K562 (cell line): ENCODE measurements around the gene WWC2. TPM values are rescaled to one million over a fixed set of nuclear protein-coding genes. Genes with fewer than 3 reads are reported as not detected.

Source experiments
- ATAC-seq: fragments of 200-7000 bp; cut with Tn5 transposase; 3 replicates; pipeline ENCODE4 v1.9.1; 2020; ENCODE audit warnings: moderate library complexity
- BruUV-seq: library from RNA; stranded (reverse); fragments of 400-500 nt; replicated peaks from 2 replicates; lab custom pipeline; 2021; lab: Mats Ljungman, UMichigan
- CTCF ChIA-PET: fragments of 300-600 bp; formaldehyde crosslinking; extraction: SDS; loops from one replicate; lab custom pipeline; 2021; ENCODE audit warnings: low intra/inter-chr PET ratio; lab: Yijun Ruan, JAX
- POLR2A ChIA-PET: fragments of 300-600, 350-650 bp; sonication (Branson Sonifier 250); formaldehyde crosslinking; extraction: SDS; loops from one replicate; lab custom pipeline; 2021; ENCODE audit warnings: antibody characterized with exemption, inconsistent platforms; lab: Yijun Ruan, JAX
- DNase-seq, 4 experiments: peaks; one replicate each; pipeline versions ENCODE4 v3.0.0 to v3.0.0-alpha.2; 2011 to 2018; ENCODE audit warnings: low spot score in 3 of 4, mixed read lengths in 3 of 4; ENCODE audit errors: extremely low read depth in 1 of 4
- FAIRE-seq: peaks from 2 replicates; lab custom pipeline; 2011; peaks lifted over from hg19 to GRCh38; lab: Jason Lieb, UNC
- H2AFZ ChIP-seq: 2 replicates; pipeline ENCODE4 v1.6.0; 2011; ENCODE audit warnings: low read depth, low read length, control low read depth, inconsistent platforms
- H3K27ac ChIP-seq: fragments of 200-600 bp; 3 replicates; pipeline ENCODE4 v1.8.0; 2011; ENCODE audit warnings: low read depth, mild to moderate bottlenecking, control low read depth, inconsistent platforms, low read length, moderate library complexity, mixed read lengths; ENCODE audit errors: extremely low read depth
- H3K27me3 ChIP-seq, 2 experiments: fragments of 300-600 bp in 1 of 2; 2 replicates in 1 of 2; 3 replicates in 1 of 2; pipeline versions ENCODE4 v1.6.0 to v1.8.0; 2011; ENCODE audit warnings: inconsistent platforms in 2 of 2, low read length in 2 of 2, mild to moderate bottlenecking in 1 of 2, mixed read lengths in 1 of 2, moderate library complexity in 1 of 2; ENCODE audit not compliant: control insufficient read depth in 2 of 2, insufficient read depth in 2 of 2
- H3K36me3 ChIP-seq: fragments of 300-600 bp; 3 replicates; pipeline ENCODE4 v1.8.0; 2011; ENCODE audit warnings: mild to moderate bottlenecking, low read length, inconsistent platforms; ENCODE audit not compliant: control insufficient read depth, insufficient read depth
- H3K4me1 ChIP-seq, 2 experiments: fragments of 200-600 bp in 1 of 2; replicated peaks in 1 of 2; 2 replicates in 1 of 2; 3 replicates in 1 of 2; pipeline versions ENCODE4 v1.5.1 to v1.8.0; 2011; ENCODE audit warnings: inconsistent platforms in 2 of 2, low read length in 2 of 2, mild to moderate bottlenecking in 1 of 2, mixed read lengths in 1 of 2, moderate library complexity in 1 of 2; ENCODE audit not compliant: control insufficient read depth in 2 of 2, insufficient read depth in 2 of 2
- H3K4me2 ChIP-seq: 2 replicates; pipeline ENCODE4 v1.6.1; 2011; ENCODE audit warnings: low read length, control low read depth, inconsistent platforms, mixed read lengths; ENCODE audit not compliant: insufficient read depth
- H3K4me3 ChIP-seq: fragments of 200-600 bp; sonication (generic), shearing (Covaris generic); 2 replicates; pipeline ENCODE4 v1.5.1; 2016; ENCODE audit warnings: control low read depth, inconsistent platforms
- H3K79me2 ChIP-seq: fragments of 200-600 bp; 3 replicates; pipeline ENCODE4 v1.8.0; 2011; ENCODE audit warnings: low read length, inconsistent platforms; ENCODE audit not compliant: control insufficient read depth, insufficient read depth
- H3K9ac ChIP-seq, 2 experiments: 2 replicates each; pipeline versions ENCODE4 v1.6.0 to v1.6.1; 2011; ENCODE audit warnings: low read depth in 2 of 2, low read length in 2 of 2, control low read depth in 1 of 2, inconsistent platforms in 1 of 2, mild to moderate bottlenecking in 1 of 2, mixed read lengths in 1 of 2; ENCODE audit not compliant: insufficient read depth in 1 of 2
- H3K9me1 ChIP-seq: one replicate; pipeline ENCODE4 v1.6.0; 2011; ENCODE audit warnings: inconsistent platforms, mild to moderate bottlenecking, low read length, moderate library complexity; ENCODE audit not compliant: control insufficient read depth, insufficient read depth
- H3K9me3 ChIP-seq: replicated peaks from 2 replicates; pipeline ENCODE4 v1.5.1; 2011; ENCODE audit warnings: low read depth, low read length, inconsistent platforms; ENCODE audit not compliant: control insufficient read depth, insufficient read depth
- H4K20me1 ChIP-seq: replicated peaks from 2 replicates; pipeline ENCODE4 v1.6.1; 2011; ENCODE audit warnings: low read length, inconsistent platforms, mixed read lengths; ENCODE audit not compliant: control insufficient read depth, insufficient read depth
- GTF2F1 ChIP-seq: IDR thresholded peaks from 2 replicates; pipeline ENCODE4 v1.6.1; 2011; ENCODE audit warnings: low read depth, low read length, improper control_type of control experiment
- MCM5 ChIP-seq: fragments of 450-650 bp; IDR thresholded peaks from 2 replicates; pipeline ENCODE4 v1.6.1; 2016; ENCODE audit warnings: low read depth
- SMAD3 ChIP-seq: fragments of 450-650 bp; formaldehyde crosslinking; conservative IDR thresholded peaks from 2 replicates; pipeline ENCODE4 v1.4.0; 2020; ENCODE audit warnings: mild to moderate bottlenecking
- ZNF3 ChIP-seq: fragments of 250-450 bp; sonication (Bioruptor Pico); IDR thresholded peaks from 2 replicates; pipeline ENCODE4 v1.5.0; 2021; ENCODE audit warnings: mild to moderate bottlenecking, moderate library complexity
- ZNF57 ChIP-seq: fragments of 450-650 bp; formaldehyde crosslinking; IDR thresholded peaks from 2 replicates; pipeline ENCODE4 v1.4.0; 2020; ENCODE audit warnings: mild to moderate bottlenecking, moderate library complexity
- WGBS: fragments of 100-300 bp; shearing (Covaris generic); methylation state at CpG from one replicate; pipeline ENCODE4 v1.1.6; 2016; ENCODE audit warnings: low coverage, mixed read lengths; ENCODE audit not compliant: insufficient coverage; ENCODE audit errors: missing lambda C conversion rate; 5-methylcytosine and 5-hydroxymethylcytosine counted together
- in situ Hi-C: fragments of 300-500 bp; cut with MboI; formaldehyde crosslinking; loops from 4 replicates; pipeline ENCODE4 v1.15.0; 2018; ENCODE audit warnings: inconsistent platforms, mixed read lengths
- intact Hi-C: fragments of 100-400 bp; cut with micrococcal nuclease; formaldehyde crosslinking; loops from 2 replicates; pipeline ENCODE4 v1.14.2; 2022
- polyA plus RNA-seq, 8 experiments: library from polyadenylated mRNA; depleted of rRNA in 4 of 8; stranded (reverse) in 5 of 8; unstranded in 3 of 8; fragments of >200 nt; fragmentation: Nextera tagmentation in 2 of 8; fragmentation: Illumina TruSeq in 1 of 8; extraction: Ambion mirVana in 2 of 8; extraction: Trizol in 1 of 8; gene quantifications; 2 replicates each; pipeline versions ENCODE4 v1.2.1 to v1.2.3, GENCODE V29; 2011 to 2014; ENCODE audit warnings: inconsistent platforms in 1 of 8, missing spikeins in 1 of 8
- total RNA-seq, 7 experiments: library from RNA; depleted of rRNA in 6 of 7; stranded (reverse); fragments of >200 nt in 6 of 7; fragmentation: Illumina TruSeq in 2 of 7; extraction: Trizol in 2 of 7; gene quantifications; 2 replicates each; pipeline versions ENCODE4 v1.2.1 to v1.2.3, GENCODE V29; 2011 to 2021; ENCODE audit warnings: low replicate concordance in 1 of 7
- TF ChIP-seq, protein P1 (sequence below): fragments of 450-650 bp; formaldehyde crosslinking; IDR thresholded peaks from 2 replicates; pipeline ENCODE4 v1.4.0; 2022; ENCODE audit warnings: missing genetic modification characterization

WWC2 gene
- total and polyA plus RNA-seq, 9 of the 15 experiments (the other 6 are each of a cell fraction or from before 2014, with no cell fraction given) = 3.7 to 39.4 (median 19.6) TPM

DNA sequence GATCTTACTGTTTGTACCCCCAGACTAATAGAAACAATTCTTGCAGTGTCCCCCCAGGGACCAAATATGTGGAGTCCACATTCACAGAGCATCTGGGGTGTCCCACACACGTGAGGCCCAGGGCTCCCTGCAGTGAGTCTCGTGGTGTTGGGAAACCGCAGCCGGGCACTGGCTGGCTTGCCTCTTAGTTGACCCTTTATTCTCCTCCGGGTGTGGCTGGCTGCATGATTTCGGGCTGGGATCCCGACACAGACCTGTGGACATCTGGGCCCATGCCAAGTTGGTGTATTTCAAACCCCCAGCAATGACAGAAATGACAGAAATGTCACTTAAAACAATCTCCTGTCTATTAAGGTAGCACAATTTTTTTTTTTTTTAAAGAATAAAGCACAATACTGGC, 238.8 kb downstream of the WWC2 start:
- intact Hi-C loops = no loop called here
- BruUV-seq = no TSS peak
- Histone ChIP-seq H3K27me3 (peaks cover 0 to 6% of the 10 kb centered on the region in 2 experiments; a peak in 1 of 5 replicates), H3K4me1 (peaks cover 5 to 8% of the 10 kb centered on the region in 2 experiments; a peak in 4 of 5 replicates), H3K36me3 (no peaks in the 10 kb centered on the region), H3K9me1 (no peaks in the 10 kb centered on the region), H2AFZ (no peak overlapping the region), H3K4me2 (no peak overlapping the region)
- CTCF ChIA-PET = no interaction called here
- 44% methylated on average over 7 of the region's 7 CpGs for WGBS
- DNase-seq = no peak
- no peak for FAIRE-seq
- no peak for TF ChIP-seq GTF2F1
- no peak for TF ChIP-seq MCM5
- TF ChIP-seq ZNF3 (CRISPR knock-in tag) = no peak
- TF ChIP-seq SMAD3 (CRISPR knock-in tag) = no peak
- TF ChIP-seq ZNF57 = no peak
- TF ChIP-seq, protein P1, sequence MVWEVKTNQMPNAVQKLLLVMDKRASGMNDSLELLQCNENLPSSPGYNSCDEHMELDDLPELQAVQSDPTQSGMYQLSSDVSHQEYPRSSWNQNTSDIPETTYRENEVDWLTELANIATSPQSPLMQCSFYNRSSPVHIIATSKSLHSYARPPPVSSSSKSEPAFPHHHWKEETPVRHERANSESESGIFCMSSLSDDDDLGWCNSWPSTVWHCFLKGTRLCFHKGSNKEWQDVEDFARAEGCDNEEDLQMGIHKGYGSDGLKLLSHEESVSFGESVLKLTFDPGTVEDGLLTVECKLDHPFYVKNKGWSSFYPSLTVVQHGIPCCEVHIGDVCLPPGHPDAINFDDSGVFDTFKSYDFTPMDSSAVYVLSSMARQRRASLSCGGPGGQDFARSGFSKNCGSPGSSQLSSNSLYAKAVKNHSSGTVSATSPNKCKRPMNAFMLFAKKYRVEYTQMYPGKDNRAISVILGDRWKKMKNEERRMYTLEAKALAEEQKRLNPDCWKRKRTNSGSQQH (CRISPR knock-in tag) = no peak
- TF ChIP-seq, all 486 proteins: peak for 0
- Histone ChIP-seq H3K4me3 (no peak overlapping the region), H4K20me1 (no peaks in the 10 kb centered on the region), H3K9me3 (no peaks in the 10 kb centered on the region), H3K27ac (no peak overlapping the region), H3K9ac (no peak overlapping the region), H3K79me2 (no peaks in the 10 kb centered on the region)
- POLR2A ChIA-PET = no interaction called here
- ATAC-seq = no peak
- in situ Hi-C loops = no loop called here
